GM23248 (cell line): Measurements from ENCODE around the gene KCTD20. TPM values are rescaled to one million over a fixed set of nuclear protein-coding genes. Genes with fewer than 3 reads are reported as not detected.

Experiments
- DNase-seq: peaks from one replicate; pipeline ENCODE4 v3.0.0-alpha.2; 2015
- H2AFZ ChIP-seq: fragments of 200-600 bp; sonication (generic); 2 replicates; pipeline ENCODE4 v1.6.1; 2016; ENCODE audit warnings: antibody characterized with exemption
- H3F3A ChIP-seq: fragments of 200-600 bp; sonication (generic); 2 replicates; pipeline ENCODE4 v1.6.1; 2016; ENCODE audit warnings: mild to moderate bottlenecking, antibody characterized with exemption, mixed run types; ENCODE audit not compliant: insufficient read depth
- H3K27ac ChIP-seq: fragments of 200-600 bp; sonication (generic); 2 replicates; pipeline ENCODE4 v1.5.1; 2016; ENCODE audit warnings: mild to moderate bottlenecking
- H3K27me3 ChIP-seq: fragments of 200-600 bp; sonication (generic); replicated peaks from 2 replicates; pipeline ENCODE4 v1.6.1; 2016; ENCODE audit warnings: mild to moderate bottlenecking; ENCODE audit not compliant: insufficient read depth
- H3K36me3 ChIP-seq: fragments of 200-600 bp; sonication (generic); 2 replicates; pipeline ENCODE4 v1.6.1; 2016; ENCODE audit warnings: low read depth, mild to moderate bottlenecking
- H3K4me1 ChIP-seq: fragments of 200-600 bp; sonication (generic); 2 replicates; pipeline ENCODE4 v1.6.1; 2016; ENCODE audit warnings: mild to moderate bottlenecking; ENCODE audit not compliant: insufficient read depth
- H3K4me2 ChIP-seq: fragments of 200-600 bp; sonication (generic); one replicate; pipeline ENCODE4 v1.6.1; 2016; ENCODE audit warnings: mild to moderate bottlenecking; ENCODE audit not compliant: unreplicated experiment
- H3K4me3 ChIP-seq: fragments of 200-600 bp; sonication (generic); 2 replicates; pipeline ENCODE4 v1.5.1; 2016; ENCODE audit warnings: mild to moderate bottlenecking
- H3K79me2 ChIP-seq: fragments of 200-600 bp; sonication (generic); 2 replicates; pipeline ENCODE4 v1.6.1; 2016; ENCODE audit warnings: mild to moderate bottlenecking; ENCODE audit not compliant: insufficient read depth
- H3K9ac ChIP-seq: fragments of 200-600 bp; sonication (generic); 2 replicates; pipeline ENCODE4 v1.6.1; 2016; ENCODE audit warnings: mild to moderate bottlenecking
- H3K9me2 ChIP-seq: fragments of 200-600 bp; sonication (generic); 2 replicates; pipeline ENCODE4 v1.6.1; 2016; ENCODE audit warnings: mixed run types, mild to moderate bottlenecking, moderate library complexity; ENCODE audit not compliant: insufficient read depth
- H3K9me3 ChIP-seq: fragments of 200-600 bp; sonication (generic); one replicate; pipeline ENCODE4 v1.6.1; 2017; ENCODE audit warnings: low read depth
- H4K20me1 ChIP-seq: fragments of 200-600 bp; sonication (generic); 2 replicates; pipeline ENCODE4 v1.6.0; 2016; ENCODE audit not compliant: insufficient read depth
- EZH2 ChIP-seq: fragments of 200-600 bp; sonication (generic); IDR thresholded peaks from 2 replicates; pipeline ENCODE4 v1.6.1; 2018; ENCODE audit warnings: antibody characterized with exemption, mild to moderate bottlenecking; ENCODE audit not compliant: insufficient read depth, poor library complexity, severe bottlenecking
- EZH2phosphoT487 ChIP-seq: fragments of 200-600 bp; sonication (generic); IDR thresholded peaks from 2 replicates; pipeline ENCODE4 v1.6.1; 2018; ENCODE audit warnings: antibody characterized with exemption, moderate library complexity, mild to moderate bottlenecking, low read depth; ENCODE audit not compliant: insufficient read depth
- WGBS, 2 experiments: methylation state at CpG; one replicate each; pipeline ENCODE4 v1.1.6; 2015 to 2017; ENCODE audit warnings: low lambda C conversion rate in 2 of 2, low coverage in 1 of 2; ENCODE audit errors: missing lambda C conversion rate in 2 of 2; 5-methylcytosine and 5-hydroxymethylcytosine counted together
- in situ Hi-C: fragments of 300-500 bp; cut with MboI; formaldehyde crosslinking; loops from 2 replicates; pipeline ENCODE4 v1.15.0; 2020
- polyA plus RNA-seq: library from polyadenylated mRNA; unstranded; fragments of >200 nt; fragmentation: Nextera tagmentation; extraction: Ambion mirVana; gene quantifications from 2 replicates; pipeline ENCODE4 v1.2.1, GENCODE V29; 2016
- total RNA-seq: library from RNA; depleted of rRNA; stranded (reverse); fragments of >200 nt; shearing (Covaris generic); gene quantifications from 2 replicates; pipeline ENCODE4 v1.2.3, GENCODE V29; 2014

KCTD20 gene
- total and polyA plus RNA-seq, 2 experiments from 2014 or later: 52.7 to 120 TPM

DNA sequence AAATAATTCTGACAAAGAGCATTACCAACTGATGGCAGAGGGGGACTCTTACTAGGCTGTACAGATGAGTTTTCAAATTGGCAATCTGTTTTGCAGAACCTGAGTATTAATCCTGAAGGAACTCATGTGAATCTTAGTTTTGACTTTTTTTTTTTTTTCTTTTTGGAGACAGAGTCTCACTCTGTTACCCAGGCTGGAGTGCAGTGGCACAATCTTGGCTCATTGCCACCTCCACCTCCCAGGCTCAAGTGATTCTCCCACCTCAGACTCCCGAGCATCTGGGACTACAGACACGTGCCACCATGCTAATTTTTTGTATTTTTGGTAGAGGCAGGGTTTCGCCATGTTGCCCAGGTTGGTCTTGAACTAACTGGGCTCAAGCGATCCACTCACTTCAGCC is 49.3 kb downstream of the KCTD20 start:
- no peaks in the 10 kb centered on the region for H3K9me2 ChIP-seq
- peaks cover 73% of the 10 kb centered on the region for H3F3A ChIP-seq
- no peaks in the 10 kb centered on the region for H4K20me1 ChIP-seq
- peaks cover 48% of the 10 kb centered on the region for H3K36me3 ChIP-seq
- no peak for DNase-seq
- no peaks in the 10 kb centered on the region for H3K79me2 ChIP-seq
- no peak for TF ChIP-seq EZH2phosphoT487
- no peak for TF ChIP-seq EZH2
- H3K4me1 ChIP-seq: peaks cover 13% of the 10 kb centered on the region
- H2AFZ ChIP-seq: no peak overlapping the region
- 80 to 86% methylated on average over 3 to 4 of the region's 4 CpGs for WGBS, 2 experiments
- in situ Hi-C loops: no loop called here
- no peaks in the 10 kb centered on the region for H3K27me3 ChIP-seq
- H3K4me2 ChIP-seq: no peak overlapping the region
- H3K27ac ChIP-seq: no peak overlapping the region
- H3K9me3 ChIP-seq: no peaks in the 10 kb centered on the region
- no peak overlapping the region for H3K4me3 ChIP-seq
- no peak overlapping the region for H3K9ac ChIP-seq

DNA sequence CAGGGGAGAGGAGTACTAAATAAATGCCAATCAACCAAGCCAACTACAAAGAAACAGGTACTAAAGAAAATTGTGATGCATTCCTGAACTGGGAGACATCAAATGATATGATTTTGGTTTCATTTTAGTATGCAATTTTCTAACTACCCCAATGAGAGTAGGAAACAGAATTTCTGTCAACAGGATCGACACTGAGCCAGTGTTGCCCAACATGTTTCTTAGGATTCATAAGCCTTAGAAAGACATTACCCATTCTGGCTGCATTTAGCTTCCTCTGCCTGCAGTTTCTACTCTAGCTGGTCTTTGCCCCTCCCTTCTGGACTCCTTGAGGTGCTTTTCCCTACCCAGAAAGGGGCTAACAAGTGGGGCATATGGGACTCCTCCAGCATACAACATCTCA is 49.8 kb downstream of the KCTD20 start:
- no peak for DNase-seq
- H3K9ac ChIP-seq: no peak overlapping the region
- H3K36me3 ChIP-seq: peaks cover 48% of the 10 kb centered on the region; the same call in 1 of the 2 replicates
- H3K9me2 ChIP-seq: no peaks in the 10 kb centered on the region
- H3K4me1 ChIP-seq: peaks cover 9% of the 10 kb centered on the region
- 92 to 100% methylated on average over 1 of the region's 1 CpG for WGBS, 2 experiments
- no peak overlapping the region for H3K4me2 ChIP-seq
- H3K27me3 ChIP-seq: no peaks in the 10 kb centered on the region
- H3K4me3 ChIP-seq: no peak overlapping the region
- no peaks in the 10 kb centered on the region for H3K79me2 ChIP-seq
- no peaks in the 10 kb centered on the region for H4K20me1 ChIP-seq
- no peaks in the 10 kb centered on the region for H3K9me3 ChIP-seq
- no peak overlapping the region for H2AFZ ChIP-seq
- in situ Hi-C loops: no loop called here
- H3K27ac ChIP-seq: no peak overlapping the region
- H3F3A ChIP-seq: peaks cover 68% of the 10 kb centered on the region
- TF ChIP-seq EZH2 (no peak), EZH2phosphoT487 (no peak)

DNA sequence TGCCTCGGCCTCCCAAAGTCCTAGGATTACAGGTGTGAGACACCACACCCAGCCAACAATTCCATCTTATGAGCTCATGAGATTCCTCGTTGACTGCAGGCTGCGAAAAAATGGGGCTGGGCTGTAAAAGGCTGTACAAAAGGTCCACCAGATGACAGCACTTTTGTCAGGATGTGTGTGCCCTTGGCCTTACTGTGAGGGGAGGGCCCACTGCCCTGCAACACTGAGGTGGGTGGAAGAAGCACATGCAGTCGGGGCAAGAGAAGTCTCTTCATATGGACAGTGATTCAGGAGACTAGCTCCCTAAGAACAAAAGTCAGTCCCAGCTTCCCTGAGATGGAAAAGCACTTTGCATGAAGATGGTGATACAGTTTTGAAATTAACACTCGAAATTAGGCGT is 50.5 kb downstream of the KCTD20 start:
- H3K9me3 ChIP-seq: no peaks in the 10 kb centered on the region
- H3K4me2 ChIP-seq: no peak overlapping the region
- no peaks in the 10 kb centered on the region for H3K27me3 ChIP-seq
- no peak overlapping the region for H3K4me3 ChIP-seq
- no peak for DNase-seq
- in situ Hi-C loops: no loop called here
- H2AFZ ChIP-seq: no peak overlapping the region
- peaks cover 44% of the 10 kb centered on the region; the same call in 1 of the 2 replicates for H3K36me3 ChIP-seq
- H3K27ac ChIP-seq: no peak overlapping the region
- no peak overlapping the region for H3K9ac ChIP-seq
- H3K4me1 ChIP-seq: peaks cover 2% of the 10 kb centered on the region
- no peaks in the 10 kb centered on the region for H4K20me1 ChIP-seq
- H3K9me2 ChIP-seq: no peaks in the 10 kb centered on the region
- 91 to 92% methylated on average over 6 of the region's 6 CpGs for WGBS, 2 experiments
- no peak for TF ChIP-seq EZH2phosphoT487
- TF ChIP-seq EZH2: no peak
- H3K79me2 ChIP-seq: no peaks in the 10 kb centered on the region
- peaks cover 61% of the 10 kb centered on the region for H3F3A ChIP-seq

DNA sequence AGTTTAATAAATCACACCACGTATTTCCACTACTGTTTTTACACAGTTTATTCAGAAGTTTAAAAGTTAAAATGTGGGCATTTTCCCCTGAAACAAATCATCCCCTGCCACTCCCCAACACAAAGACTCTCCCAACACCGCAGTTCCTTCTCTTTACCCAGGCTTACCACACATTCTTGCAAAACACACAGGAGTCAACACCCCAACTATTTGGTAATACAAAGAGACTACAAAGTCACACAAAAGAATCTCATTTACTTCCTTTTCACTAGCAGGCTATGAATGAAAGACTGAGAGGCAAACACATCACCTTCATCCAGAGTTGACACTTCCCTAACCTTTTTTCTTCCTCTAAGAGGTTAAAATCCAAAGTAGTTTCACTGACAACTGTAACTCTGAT is 51.1 kb downstream of the KCTD20 start:
- peak; percentile 41 for DNase-seq
- TF ChIP-seq EZH2phosphoT487 (no peak), EZH2 (no peak)
- H3K79me2 ChIP-seq: no peaks in the 10 kb centered on the region
- H3F3A ChIP-seq: peaks cover 56% of the 10 kb centered on the region
- no peaks in the 10 kb centered on the region for H4K20me1 ChIP-seq
- no peaks in the 10 kb centered on the region for H3K9me3 ChIP-seq
- peaks cover 39% of the 10 kb centered on the region; the same call in 1 of the 2 replicates for H3K36me3 ChIP-seq
- 93 to 94% methylated on average over 2 of the region's 2 CpGs for WGBS, 2 experiments
- no peaks in the 10 kb centered on the region for H3K27me3 ChIP-seq
- in situ Hi-C loops: no loop called here
- no peak overlapping the region for H2AFZ ChIP-seq
- H3K9ac ChIP-seq: no peak overlapping the region
- no peak overlapping the region for H3K4me2 ChIP-seq
- H3K4me1 ChIP-seq: no peaks in the 10 kb centered on the region
- no peaks in the 10 kb centered on the region for H3K9me2 ChIP-seq
- peak overlapping the region; percentile 27 for H3K27ac ChIP-seq
- H3K4me3 ChIP-seq: no peak overlapping the region

- H3K9me2 ChIP-seq: no peaks in the 10 kb centered on the region
- no peak overlapping the region for H2AFZ ChIP-seq
- no peak overlapping the region for H3K9ac ChIP-seq
- no peaks in the 10 kb centered on the region for H3K27me3 ChIP-seq
- H4K20me1 ChIP-seq: no peaks in the 10 kb centered on the region
- H3F3A ChIP-seq: peaks cover 45% of the 10 kb centered on the region
- no peak overlapping the region for H3K4me3 ChIP-seq
- no peak for DNase-seq
- no peak overlapping the region for H3K4me2 ChIP-seq
- no peaks in the 10 kb centered on the region for H3K4me1 ChIP-seq
- no peaks in the 10 kb centered on the region for H3K9me3 ChIP-seq
- H3K79me2 ChIP-seq: no peaks in the 10 kb centered on the region; the same call in 1 of the 2 replicates
- no peak for TF ChIP-seq EZH2
- no peak for TF ChIP-seq EZH2phosphoT487
- H3K27ac ChIP-seq: no peak overlapping the region
- H3K36me3 ChIP-seq: peaks cover 29% of the 10 kb centered on the region; the same call in 1 of the 2 replicates
- in situ Hi-C loops: no loop called here
- 91 to 94% methylated on average over 5 of the region's 5 CpGs for WGBS, 2 experiments
Observed at GRCh38 chr6:36495086-36495485, 52.3 kb downstream of the KCTD20 start.
